ENCODE data around the gene COL15A1. TPM values are rescaled to one million over a fixed set of nuclear protein-coding genes. Genes with fewer than 3 reads are reported as not detected.

The COL15A1 gene
- total RNA-seq, 4 donors from 2014 or later, result 8.0 to 15.2 (median 12.8) TPM

DNA sequence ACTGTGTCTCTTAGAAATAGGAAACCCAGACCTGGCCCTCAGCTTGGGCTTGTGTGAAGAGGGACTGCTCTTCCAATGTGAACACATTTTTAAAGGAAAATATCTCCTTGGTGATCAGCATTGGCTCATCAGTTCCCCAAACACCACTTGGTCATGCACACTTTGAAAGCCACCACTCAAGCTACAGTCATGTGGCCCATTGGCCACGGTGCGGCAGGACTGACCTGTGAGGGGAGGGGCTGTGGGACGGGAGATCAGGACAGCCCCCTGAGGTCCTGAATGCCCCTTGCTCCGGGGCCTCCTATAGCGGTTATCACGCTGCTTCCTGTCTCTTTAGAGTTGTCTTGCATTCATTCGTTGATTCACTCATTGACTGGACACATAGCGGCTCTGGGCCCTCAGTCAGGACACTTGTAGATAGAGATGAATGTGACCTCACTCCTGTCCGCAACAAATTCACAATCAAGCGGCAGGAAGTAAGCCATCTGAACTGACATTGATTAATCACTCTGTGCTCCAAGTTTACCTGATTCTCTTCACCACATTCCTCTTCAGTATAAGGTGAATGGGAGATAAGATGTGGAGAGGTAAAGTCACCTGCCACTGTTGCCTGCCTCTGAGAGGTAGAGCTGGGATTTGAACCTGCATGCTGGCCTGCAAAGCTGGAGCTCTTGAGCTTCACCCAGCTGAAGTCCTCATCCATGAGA, 73.1 kb downstream of the COL15A1 start:
- intact Hi-C loops (cut with DNase I), result no loop called here
- H3K36me3 ChIP-seq, result peaks cover 0 to 4% of the 10 kb centered on the region in 2 donors

DNA sequence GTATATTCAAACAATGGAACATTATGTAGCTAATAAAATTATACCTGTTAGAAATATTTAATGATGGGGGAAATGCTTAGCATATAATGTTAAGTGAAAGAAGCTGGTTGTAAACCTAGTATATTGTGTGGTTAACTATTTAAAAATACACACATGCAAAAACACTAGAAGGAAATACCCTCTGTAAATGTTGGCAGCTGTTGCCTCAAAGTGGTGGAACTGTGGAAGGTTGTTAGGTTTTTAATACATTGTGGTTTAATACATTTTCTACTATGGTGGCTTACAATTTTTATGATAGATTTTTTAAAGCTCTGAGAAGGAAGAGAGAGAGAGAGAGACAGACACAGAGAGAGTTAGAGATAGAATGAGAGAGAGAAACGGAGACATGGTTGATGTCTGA, 74.9 kb downstream of the COL15A1 start:
- H3K27me3 ChIP-seq, result no peaks in the 10 kb centered on the region
- H3K4me3 ChIP-seq (replicated peaks in 1 of 3), result no peak overlapping the region
- DNase-seq, result no peak
- H3K36me3 ChIP-seq, result peaks cover 0 to 4% of the 10 kb centered on the region in 2 donors
- 93% methylated on average over 1 of the region's 1 CpG for WGBS, 2 donors
- no peak overlapping the region for H3K27ac ChIP-seq
- TF ChIP-seq POLR2A (IDR thresholded peaks at IDR 0.05), result no peak
- TF ChIP-seq, protein P1, sequence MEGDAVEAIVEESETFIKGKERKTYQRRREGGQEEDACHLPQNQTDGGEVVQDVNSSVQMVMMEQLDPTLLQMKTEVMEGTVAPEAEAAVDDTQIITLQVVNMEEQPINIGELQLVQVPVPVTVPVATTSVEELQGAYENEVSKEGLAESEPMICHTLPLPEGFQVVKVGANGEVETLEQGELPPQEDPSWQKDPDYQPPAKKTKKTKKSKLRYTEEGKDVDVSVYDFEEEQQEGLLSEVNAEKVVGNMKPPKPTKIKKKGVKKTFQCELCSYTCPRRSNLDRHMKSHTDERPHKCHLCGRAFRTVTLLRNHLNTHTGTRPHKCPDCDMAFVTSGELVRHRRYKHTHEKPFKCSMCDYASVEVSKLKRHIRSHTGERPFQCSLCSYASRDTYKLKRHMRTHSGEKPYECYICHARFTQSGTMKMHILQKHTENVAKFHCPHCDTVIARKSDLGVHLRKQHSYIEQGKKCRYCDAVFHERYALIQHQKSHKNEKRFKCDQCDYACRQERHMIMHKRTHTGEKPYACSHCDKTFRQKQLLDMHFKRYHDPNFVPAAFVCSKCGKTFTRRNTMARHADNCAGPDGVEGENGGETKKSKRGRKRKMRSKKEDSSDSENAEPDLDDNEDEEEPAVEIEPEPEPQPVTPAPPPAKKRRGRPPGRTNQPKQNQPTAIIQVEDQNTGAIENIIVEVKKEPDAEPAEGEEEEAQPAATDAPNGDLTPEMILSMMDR (IDR thresholded peaks at IDR 0.05), result no peak
- peaks cover 1 to 15% of the 10 kb centered on the region in 2 donors for H3K4me1 ChIP-seq
- intact Hi-C loops (cut with DNase I), result no loop called here
- H3K9me3 ChIP-seq, result no peaks in the 10 kb centered on the region

More for the DNA sequence above, 73.1 kb downstream of the COL15A1 start:
- no peaks in the 10 kb centered on the region for H3K27me3 ChIP-seq
- H3K9me3 ChIP-seq, result no peaks in the 10 kb centered on the region
- peaks cover 0 to 10% of the 10 kb centered on the region in 2 donors for H3K4me1 ChIP-seq
- WGBS, 2 donors, result 77 to 86% methylated on average over 7 to 10 of the region's 10 CpGs
- TF ChIP-seq POLR2A (IDR thresholded peaks at IDR 0.05), result no peak
- TF ChIP-seq, protein P1 (IDR thresholded peaks at IDR 0.05), result no peak
- DNase-seq, result peak; percentile 56 to 67
- H3K4me3 ChIP-seq (replicated peaks in 1 of 3), result no peak overlapping the region
- no peak overlapping the region for H3K27ac ChIP-seq

DNA sequence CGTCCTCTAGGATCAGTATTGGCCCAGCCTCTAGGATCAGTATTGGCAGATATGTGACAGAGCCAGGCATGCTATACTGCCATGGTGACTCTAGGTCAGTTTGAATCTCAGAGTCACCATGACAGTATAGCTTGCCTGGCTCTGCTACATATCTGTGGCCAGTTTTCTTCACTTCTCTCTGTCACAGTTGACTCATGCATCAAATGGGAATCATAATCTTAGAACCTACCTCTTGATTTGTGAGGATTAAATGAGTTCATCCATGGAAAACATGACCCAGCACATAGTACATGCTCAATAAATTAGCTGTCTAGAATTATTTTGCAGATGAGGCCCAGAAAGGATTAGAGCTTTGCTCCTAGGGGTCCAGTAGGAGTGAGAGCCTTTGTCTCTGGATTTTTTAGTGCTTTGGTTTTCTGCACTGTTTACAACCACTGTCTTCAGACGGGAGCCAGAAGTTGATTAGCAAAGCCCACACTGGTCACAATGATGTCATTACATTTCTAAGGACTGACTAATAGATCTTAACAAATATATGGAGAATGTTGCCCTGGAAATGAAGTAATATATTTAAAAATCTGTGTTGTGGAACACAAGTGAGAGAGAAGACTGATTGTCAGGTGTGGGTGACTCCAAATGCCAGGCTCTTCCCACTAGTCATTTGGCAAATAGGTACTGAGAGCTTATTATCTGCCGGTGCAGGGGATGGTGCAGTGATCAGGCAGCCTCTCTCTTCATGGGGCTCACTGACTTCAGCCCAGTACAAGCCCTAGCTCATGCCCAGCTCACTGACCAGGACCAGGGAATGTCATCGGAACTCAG, 76.0 kb downstream of the COL15A1 start:
- Histone ChIP-seq H3K4me3 (replicated peaks in 1 of 3) (no peak overlapping the region), H3K4me1 (peaks cover 4 to 19% of the 10 kb centered on the region in 2 donors), H3K9me3 (no peaks in the 10 kb centered on the region), H3K36me3 (peaks cover 0 to 4% of the 10 kb centered on the region in 2 donors), H3K27ac (no peak overlapping the region), H3K27me3 (no peaks in the 10 kb centered on the region)
- WGBS, 2 donors, result 90 to 91% methylated on average over 4 of the region's 4 CpGs
- no peak for DNase-seq
- no peak for TF ChIP-seq POLR2A (IDR thresholded peaks at IDR 0.05)
- TF ChIP-seq, protein P1 (IDR thresholded peaks at IDR 0.05), result no peak
- intact Hi-C loops (cut with DNase I), result no loop called here

- H3K9me3 ChIP-seq, result no peaks in the 10 kb centered on the region
- intact Hi-C loops (cut with DNase I), result no loop called here
- no peak for DNase-seq
- no peaks in the 10 kb centered on the region for H3K27me3 ChIP-seq
- TF ChIP-seq, protein P1 (IDR thresholded peaks at IDR 0.05), result no peak
- no peak for TF ChIP-seq POLR2A (IDR thresholded peaks at IDR 0.05)
- H3K27ac ChIP-seq, result no peak overlapping the region
- no peak overlapping the region for H3K4me3 ChIP-seq (replicated peaks in 1 of 3)
- 93 to 98% methylated on average over 7 to 8 of the region's 8 CpGs for WGBS, 2 donors
- H3K36me3 ChIP-seq, result no peaks in the 10 kb centered on the region
- peaks cover 4 to 18% of the 10 kb centered on the region in 2 donors for H3K4me1 ChIP-seq
These were observed 77.2 kb downstream of the COL15A1 start for GRCh38 chr9:99020786-99021436.
